Peyer's patch (tissue), 4 donors: ENCODE data around the gene ITGA11.

ENCODE experiments used
- POLR2A ChIP-seq, 2 donors: fragments of 450-650 bp; IDR thresholded peaks; one replicate each; pipeline ENCODE4 v1.5.1; 2017; ENCODE audit warnings: antibody characterized with exemption in 2 of 2, mild to moderate bottlenecking in 2 of 2, moderate library complexity in 2 of 2
- TF ChIP-seq, protein P1 (sequence below), 6 experiments: fragments of 450-650 bp in 4 of 6; fragments of 200-600 bp in 2 of 6; sonication (generic) in 1 of 6; IDR thresholded peaks; one replicate each; pipeline ENCODE4 v1.5.1; 2017 to 2019; ENCODE audit warnings: antibody characterized with exemption in 6 of 6, mild to moderate bottlenecking in 3 of 6, moderate library complexity in 1 of 6

DNA sequence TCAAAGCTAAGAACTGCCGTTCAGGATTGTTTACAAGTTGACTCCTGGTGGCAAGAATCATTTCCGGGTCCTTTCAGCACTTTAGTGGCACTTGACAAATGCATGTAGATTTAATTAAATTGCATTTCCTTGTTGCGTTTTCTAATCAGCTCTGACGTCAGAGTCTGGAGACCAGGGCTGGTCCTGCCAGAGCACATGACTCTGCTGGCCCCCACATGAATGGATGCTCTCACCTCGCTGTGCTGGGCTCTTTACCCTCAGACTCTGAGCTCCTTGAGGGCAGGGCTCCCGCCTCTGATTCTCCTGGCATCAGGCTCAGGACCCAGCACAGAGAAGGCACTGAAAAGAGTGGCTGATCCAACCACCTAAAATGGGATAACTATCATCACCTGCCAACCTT is 85.0 kb downstream of the ITGA11 start:
- TF ChIP-seq, protein P1, sequence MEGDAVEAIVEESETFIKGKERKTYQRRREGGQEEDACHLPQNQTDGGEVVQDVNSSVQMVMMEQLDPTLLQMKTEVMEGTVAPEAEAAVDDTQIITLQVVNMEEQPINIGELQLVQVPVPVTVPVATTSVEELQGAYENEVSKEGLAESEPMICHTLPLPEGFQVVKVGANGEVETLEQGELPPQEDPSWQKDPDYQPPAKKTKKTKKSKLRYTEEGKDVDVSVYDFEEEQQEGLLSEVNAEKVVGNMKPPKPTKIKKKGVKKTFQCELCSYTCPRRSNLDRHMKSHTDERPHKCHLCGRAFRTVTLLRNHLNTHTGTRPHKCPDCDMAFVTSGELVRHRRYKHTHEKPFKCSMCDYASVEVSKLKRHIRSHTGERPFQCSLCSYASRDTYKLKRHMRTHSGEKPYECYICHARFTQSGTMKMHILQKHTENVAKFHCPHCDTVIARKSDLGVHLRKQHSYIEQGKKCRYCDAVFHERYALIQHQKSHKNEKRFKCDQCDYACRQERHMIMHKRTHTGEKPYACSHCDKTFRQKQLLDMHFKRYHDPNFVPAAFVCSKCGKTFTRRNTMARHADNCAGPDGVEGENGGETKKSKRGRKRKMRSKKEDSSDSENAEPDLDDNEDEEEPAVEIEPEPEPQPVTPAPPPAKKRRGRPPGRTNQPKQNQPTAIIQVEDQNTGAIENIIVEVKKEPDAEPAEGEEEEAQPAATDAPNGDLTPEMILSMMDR (IDR thresholded peaks at IDR 0.05), result no peak
- TF ChIP-seq POLR2A (IDR thresholded peaks at IDR 0.05), result no peak
